GM12878 (cell line): ENCODE results near the gene MAP4K5. TPM values are rescaled to one million over a fixed set of nuclear protein-coding genes. Genes with fewer than 3 reads are reported as not detected.

Experiments
- BACH1 ChIP-seq: fragments of 450-650 bp; IDR thresholded peaks from 2 replicates; pipeline ENCODE4 v1.6.1; 2017; ENCODE audit warnings: mild to moderate bottlenecking, borderline replicate concordance
- JUND ChIP-seq: IDR thresholded peaks from 2 replicates; pipeline ENCODE4 v1.6.1; 2012; ENCODE audit warnings: low read depth, mild to moderate bottlenecking, low read length, improper control_type of control experiment, moderate library complexity
- MEF2A ChIP-seq: IDR thresholded peaks from 2 replicates; pipeline ENCODE4 v1.6.1; 2011; ENCODE audit warnings: low read depth, mild to moderate bottlenecking, low read length, moderate library complexity; ENCODE audit not compliant: insufficient read depth
- NFXL1 ChIP-seq: fragments of 450-650 bp; IDR thresholded peaks from 2 replicates; pipeline ENCODE4 v1.6.1; 2017; ENCODE audit warnings: antibody characterized with exemption, mild to moderate bottlenecking, borderline replicate concordance
- NFYA ChIP-seq: IDR thresholded peaks from 2 replicates; pipeline ENCODE4 v1.6.1; 2011; ENCODE audit warnings: low read depth, mild to moderate bottlenecking, low read length, improper control_type of control experiment, borderline replicate concordance
- NR2C2 ChIP-seq: IDR thresholded peaks from 2 replicates; pipeline ENCODE4 v1.6.1; 2011; ENCODE audit warnings: borderline replicate concordance, low read depth; ENCODE audit not compliant: control insufficient read depth, insufficient read length
- PML ChIP-seq: IDR thresholded peaks from 2 replicates; pipeline ENCODE4 v1.6.1; 2012; ENCODE audit warnings: low read length, inconsistent platforms
- SMC3 ChIP-seq: IDR thresholded peaks from 2 replicates; pipeline ENCODE4 v1.6.1; 2011; ENCODE audit warnings: low read length, improper control_type of control experiment, borderline replicate concordance
- ZNF207 ChIP-seq: fragments of 450-650 bp; IDR thresholded peaks from 2 replicates; pipeline ENCODE4 v1.6.1; 2014; ENCODE audit warnings: antibody characterized with exemption, mild to moderate bottlenecking, borderline replicate concordance
- polyA plus RNA-seq, 11 experiments: library from polyadenylated mRNA; depleted of rRNA in 4 of 11; unstranded in 6 of 11; stranded (reverse) in 5 of 11; fragments of >200 nt; fragmentation: Nextera tagmentation in 4 of 11; fragmentation: Illumina TruSeq in 1 of 11; extraction: Ambion mirVana in 4 of 11; extraction: Trizol in 1 of 11; gene quantifications; 1 replicate in 1 of 11; 2 replicates in 10 of 11; pipeline versions ENCODE4 v1.2.1 to v1.2.3, GENCODE V29; 2011 to 2016; ENCODE audit warnings: inconsistent platforms in 2 of 11, missing spikeins in 2 of 11, low read depth in 1 of 11
- total RNA-seq, 4 experiments: library from RNA; depleted of rRNA in 3 of 4; stranded (reverse); fragments of >200 nt in 3 of 4; fragmentation: Illumina TruSeq in 1 of 4; extraction: Trizol in 1 of 4; gene quantifications; 2 replicates each; pipeline versions ENCODE4 v1.2.1 to v1.2.3, GENCODE V29; 2013 to 2021
- TF ChIP-seq, protein P1 (sequence below): fragments of 450-650 bp; IDR thresholded peaks from 2 replicates; pipeline ENCODE4 v1.6.1; 2018; ENCODE audit warnings: mild to moderate bottlenecking, low read depth, moderate library complexity; ENCODE audit not compliant: partially characterized antibody
- TF ChIP-seq, protein P2 (sequence below): fragments of 450-650 bp; IDR thresholded peaks from 2 replicates; pipeline ENCODE4 v1.6.1; 2017; ENCODE audit warnings: antibody characterized with exemption, mild to moderate bottlenecking, moderate library complexity

The MAP4K5 gene
- total and polyA plus RNA-seq, 10 of the 15 experiments (the other 5 are each of a cell fraction or from before 2014, with no cell fraction given): 9.1 to 41.3 (median 30.1) TPM

DNA sequence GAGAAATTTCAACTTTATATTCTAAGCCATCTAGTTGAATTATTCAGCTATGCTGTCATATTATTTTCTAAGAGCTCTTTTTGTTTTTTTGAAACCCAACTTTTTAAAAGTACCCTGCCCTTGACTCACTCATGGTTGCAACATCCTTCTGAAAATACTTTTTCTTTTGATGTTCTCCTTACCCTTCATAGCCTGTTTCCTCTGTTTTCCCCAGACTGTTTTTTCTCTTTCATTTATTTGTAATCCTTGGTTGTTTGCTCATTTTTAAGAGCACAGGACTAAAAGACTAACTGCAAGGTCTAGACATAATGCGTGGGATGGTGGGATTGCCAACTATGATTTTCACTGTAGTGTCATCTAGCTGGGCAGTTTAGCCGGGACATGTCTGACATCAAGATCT, 114.5 kb downstream of the MAP4K5 start (continued):
- TF ChIP-seq MEF2A: no peak
- TF ChIP-seq NR2C2: no peak
- TF ChIP-seq ZNF207: no peak
- TF ChIP-seq BACH1: no peak
- TF ChIP-seq SMC3: no peak
- TF ChIP-seq NFYA: no peak
- no peak for TF ChIP-seq JUND
- no peak for TF ChIP-seq NFXL1
- TF ChIP-seq, protein P1, sequence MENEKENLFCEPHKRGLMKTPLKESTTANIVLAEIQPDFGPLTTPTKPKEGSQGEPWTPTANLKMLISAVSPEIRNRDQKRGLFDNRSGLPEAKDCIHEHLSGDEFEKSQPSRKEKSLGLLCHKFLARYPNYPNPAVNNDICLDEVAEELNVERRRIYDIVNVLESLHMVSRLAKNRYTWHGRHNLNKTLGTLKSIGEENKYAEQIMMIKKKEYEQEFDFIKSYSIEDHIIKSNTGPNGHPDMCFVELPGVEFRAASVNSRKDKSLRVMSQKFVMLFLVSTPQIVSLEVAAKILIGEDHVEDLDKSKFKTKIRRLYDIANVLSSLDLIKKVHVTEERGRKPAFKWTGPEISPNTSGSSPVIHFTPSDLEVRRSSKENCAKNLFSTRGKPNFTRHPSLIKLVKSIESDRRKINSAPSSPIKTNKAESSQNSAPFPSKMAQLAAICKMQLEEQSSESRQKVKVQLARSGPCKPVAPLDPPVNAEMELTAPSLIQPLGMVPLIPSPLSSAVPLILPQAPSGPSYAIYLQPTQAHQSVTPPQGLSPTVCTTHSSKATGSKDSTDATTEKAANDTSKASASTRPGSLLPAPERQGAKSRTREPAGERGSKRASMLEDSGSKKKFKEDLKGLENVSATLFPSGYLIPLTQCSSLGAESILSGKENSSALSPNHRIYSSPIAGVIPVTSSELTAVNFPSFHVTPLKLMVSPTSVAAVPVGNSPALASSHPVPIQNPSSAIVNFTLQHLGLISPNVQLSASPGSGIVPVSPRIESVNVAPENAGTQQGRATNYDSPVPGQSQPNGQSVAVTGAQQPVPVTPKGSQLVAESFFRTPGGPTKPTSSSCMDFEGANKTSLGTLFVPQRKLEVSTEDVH: no peak
- TF ChIP-seq, protein P2, sequence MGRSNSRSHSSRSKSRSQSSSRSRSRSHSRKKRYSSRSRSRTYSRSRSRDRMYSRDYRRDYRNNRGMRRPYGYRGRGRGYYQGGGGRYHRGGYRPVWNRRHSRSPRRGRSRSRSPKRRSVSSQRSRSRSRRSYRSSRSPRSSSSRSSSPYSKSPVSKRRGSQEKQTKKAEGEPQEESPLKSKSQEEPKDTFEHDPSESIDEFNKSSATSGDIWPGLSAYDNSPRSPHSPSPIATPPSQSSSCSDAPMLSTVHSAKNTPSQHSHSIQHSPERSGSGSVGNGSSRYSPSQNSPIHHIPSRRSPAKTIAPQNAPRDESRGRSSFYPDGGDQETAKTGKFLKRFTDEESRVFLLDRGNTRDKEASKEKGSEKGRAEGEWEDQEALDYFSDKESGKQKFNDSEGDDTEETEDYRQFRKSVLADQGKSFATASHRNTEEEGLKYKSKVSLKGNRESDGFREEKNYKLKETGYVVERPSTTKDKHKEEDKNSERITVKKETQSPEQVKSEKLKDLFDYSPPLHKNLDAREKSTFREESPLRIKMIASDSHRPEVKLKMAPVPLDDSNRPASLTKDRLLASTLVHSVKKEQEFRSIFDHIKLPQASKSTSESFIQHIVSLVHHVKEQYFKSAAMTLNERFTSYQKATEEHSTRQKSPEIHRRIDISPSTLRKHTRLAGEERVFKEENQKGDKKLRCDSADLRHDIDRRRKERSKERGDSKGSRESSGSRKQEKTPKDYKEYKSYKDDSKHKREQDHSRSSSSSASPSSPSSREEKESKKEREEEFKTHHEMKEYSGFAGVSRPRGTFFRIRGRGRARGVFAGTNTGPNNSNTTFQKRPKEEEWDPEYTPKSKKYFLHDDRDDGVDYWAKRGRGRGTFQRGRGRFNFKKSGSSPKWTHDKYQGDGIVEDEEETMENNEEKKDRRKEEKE: no peak
- TF ChIP-seq PML: no peak
